GM10266 (cell line): ENCODE data around the gene AP4E1.
"Not testable (repeated sequence)": the region's sequence is repeated elsewhere in the genome, so short reads cannot be mapped to it uniquely, and the experiment has no call there.

ENCODE experiments used
- DNase-seq: peaks from one replicate; pipeline ENCODE4 v3.0.0; 2012; ENCODE audit errors: extremely low spot score
- TF ChIP-seq, protein P1 (sequence below): IDR thresholded peaks from 2 replicates; pipeline ENCODE4 v1.5.1; 2012; ENCODE audit warnings: mild to moderate bottlenecking, low read depth; ENCODE audit not compliant: control insufficient read depth, insufficient read depth; ENCODE audit errors: missing control alignments

AP4E1 gene

GRCh38 chr15:50872832-50873426 is 35.6 kb upstream of the AP4E1 start:
- TF ChIP-seq, protein P1, sequence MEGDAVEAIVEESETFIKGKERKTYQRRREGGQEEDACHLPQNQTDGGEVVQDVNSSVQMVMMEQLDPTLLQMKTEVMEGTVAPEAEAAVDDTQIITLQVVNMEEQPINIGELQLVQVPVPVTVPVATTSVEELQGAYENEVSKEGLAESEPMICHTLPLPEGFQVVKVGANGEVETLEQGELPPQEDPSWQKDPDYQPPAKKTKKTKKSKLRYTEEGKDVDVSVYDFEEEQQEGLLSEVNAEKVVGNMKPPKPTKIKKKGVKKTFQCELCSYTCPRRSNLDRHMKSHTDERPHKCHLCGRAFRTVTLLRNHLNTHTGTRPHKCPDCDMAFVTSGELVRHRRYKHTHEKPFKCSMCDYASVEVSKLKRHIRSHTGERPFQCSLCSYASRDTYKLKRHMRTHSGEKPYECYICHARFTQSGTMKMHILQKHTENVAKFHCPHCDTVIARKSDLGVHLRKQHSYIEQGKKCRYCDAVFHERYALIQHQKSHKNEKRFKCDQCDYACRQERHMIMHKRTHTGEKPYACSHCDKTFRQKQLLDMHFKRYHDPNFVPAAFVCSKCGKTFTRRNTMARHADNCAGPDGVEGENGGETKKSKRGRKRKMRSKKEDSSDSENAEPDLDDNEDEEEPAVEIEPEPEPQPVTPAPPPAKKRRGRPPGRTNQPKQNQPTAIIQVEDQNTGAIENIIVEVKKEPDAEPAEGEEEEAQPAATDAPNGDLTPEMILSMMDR, result no peak
- no peak for DNase-seq

DNA sequence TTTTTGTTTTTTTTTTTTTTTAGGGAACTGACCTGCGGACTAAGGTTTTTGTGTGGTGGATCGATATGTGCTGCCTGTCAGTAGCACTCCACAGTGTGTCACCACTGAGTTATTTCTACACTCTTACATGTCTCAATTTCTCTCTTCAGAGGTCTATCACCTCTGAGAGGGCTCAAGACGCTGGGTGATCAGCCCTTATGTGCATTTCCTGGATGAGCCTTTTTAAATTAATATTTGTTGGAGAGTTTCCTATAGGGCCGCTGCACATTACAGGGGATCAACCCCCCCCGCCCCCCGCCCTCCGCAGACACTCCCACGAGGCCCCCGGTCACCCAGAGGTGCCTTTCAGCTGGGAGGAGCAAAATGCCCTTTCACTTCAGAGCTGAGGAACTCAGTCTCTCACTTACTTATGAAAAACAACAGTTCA is 34.5 kb upstream of the AP4E1 start:
- no peak for DNase-seq
- TF ChIP-seq, protein P1, result peak; percentile 21

GRCh38 chr15:50875238-50875637 is 33.2 kb upstream of the AP4E1 start:
- DNase-seq, result not testable (repeated sequence)

DNA sequence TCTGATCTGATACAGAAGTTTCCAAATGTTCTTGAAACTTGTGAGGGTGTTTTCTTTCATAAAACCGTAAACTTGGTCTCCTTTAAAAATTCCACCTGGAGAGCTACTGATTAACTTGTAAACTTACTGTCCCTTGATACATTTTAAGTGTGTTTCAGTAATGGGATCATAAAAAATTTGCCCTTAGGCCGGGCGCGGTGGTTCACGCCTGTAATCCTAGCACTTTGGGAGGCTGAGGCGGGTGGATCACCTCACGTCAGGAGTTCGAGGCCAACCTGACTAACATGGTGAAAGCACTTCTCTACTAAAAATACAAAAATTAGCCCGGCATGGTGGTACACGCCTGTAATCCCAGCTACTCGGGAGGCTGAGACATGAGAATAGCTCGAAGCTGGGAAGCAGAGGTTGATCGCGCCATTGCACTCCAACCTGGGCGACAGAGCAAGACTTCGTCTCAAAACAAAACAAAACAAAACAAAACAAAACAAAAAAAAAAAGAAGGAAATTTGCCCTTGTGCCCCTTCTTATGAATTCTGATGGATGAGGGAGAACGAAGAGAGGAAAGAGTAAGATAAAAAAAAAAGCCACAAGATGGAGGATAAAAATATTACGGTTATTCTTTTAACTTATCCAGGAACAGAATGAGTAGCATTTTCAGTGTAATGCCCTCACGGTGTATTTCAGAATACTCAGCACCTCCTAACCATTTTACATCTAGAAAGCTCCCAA is 32.1 kb upstream of the AP4E1 start:
- no peak for DNase-seq
- TF ChIP-seq, protein P1, result no peak

DNA sequence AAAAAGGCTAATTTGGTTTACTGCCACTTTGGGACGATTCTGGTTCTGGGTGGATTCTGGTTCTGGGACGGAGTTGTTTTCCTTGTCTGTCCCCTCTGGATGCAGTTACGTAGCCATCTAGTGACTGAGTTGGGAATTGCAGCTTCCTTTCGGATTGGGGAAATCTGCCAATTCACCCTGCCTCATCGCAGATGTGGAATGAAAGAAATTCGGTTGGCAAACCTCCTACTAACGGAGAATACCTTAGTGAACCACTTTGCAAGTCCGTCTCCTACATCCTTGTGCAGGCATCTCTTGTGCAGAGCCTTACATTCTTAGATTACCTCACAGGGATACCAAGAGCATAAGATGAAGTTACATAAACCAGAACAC is 31.5 kb upstream of the AP4E1 start:
- DNase-seq, result peak; percentile 43
- TF ChIP-seq, protein P1, result peak; percentile 95

DNA sequence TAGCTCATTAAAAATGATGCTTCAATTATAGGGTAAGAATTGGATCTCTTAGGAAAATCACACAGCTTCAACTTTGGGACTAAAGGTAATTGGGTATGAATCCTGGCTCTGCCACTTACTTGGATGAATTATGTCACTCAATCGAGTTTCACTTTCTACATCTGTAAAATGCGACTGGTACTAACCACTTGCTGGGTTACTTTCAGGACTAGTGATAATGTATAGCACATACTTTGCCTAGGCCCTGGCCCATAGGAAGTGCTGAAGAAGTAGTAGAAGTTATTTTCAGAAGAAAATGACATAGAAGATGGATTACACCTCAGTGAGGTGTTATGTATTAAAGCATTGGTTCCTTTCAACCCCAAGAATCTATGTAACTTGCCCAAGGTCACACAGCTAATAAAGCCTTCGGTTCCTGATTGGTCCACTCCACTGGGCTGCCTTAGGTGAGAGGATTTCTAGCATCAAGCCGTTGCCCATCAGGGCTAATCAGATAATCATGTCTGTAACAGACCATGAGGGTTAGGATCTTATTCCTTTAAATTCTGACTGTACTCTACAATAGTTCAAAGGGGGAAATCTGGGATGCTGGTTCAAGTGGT is 29.4 kb upstream of the AP4E1 start:
- no peak for DNase-seq
- TF ChIP-seq, protein P1, result no peak

DNA sequence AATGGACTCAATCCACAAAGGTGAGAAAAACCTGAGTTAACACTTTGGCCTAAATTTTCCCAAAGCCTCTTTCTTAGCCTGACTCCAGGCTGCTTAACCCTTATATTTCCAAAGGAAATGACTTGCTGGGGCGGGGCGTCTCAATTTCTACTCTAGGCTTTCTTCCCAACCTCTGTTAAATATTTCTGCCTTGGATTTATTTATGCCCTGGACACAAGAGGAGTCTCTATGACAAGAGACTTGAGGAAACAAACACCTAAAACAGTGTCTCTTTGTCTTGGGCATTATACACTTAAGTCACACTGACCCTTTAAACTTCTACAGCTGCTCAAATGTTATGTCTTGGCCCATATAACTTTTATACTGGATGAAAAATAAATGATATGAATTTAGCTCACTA is 28.3 kb upstream of the AP4E1 start:
- DNase-seq, result no peak
- TF ChIP-seq, protein P1, result no peak
